Esophagus muscularis mucosa (tissue), 4 donors: ENCODE measurements around the gene TKT. TPM values are rescaled to one million over a fixed set of nuclear protein-coding genes. Genes with fewer than 3 reads are reported as not detected.

Experiments used
- DNase-seq: peaks from one replicate; pipeline ENCODE4 v3.0.0-alpha.2; 2017; ENCODE audit errors: extremely low spot score
- H3K27ac ChIP-seq, 4 donors: fragments of 200-600 bp; sonication (generic); replicated peaks in 1 of 4; 1 replicate in 3 of 4; 2 replicates in 1 of 4; pipeline ENCODE4 v1.5.1; 2016 to 2019; ENCODE audit warnings: mild to moderate bottlenecking in 1 of 4
- H3K27me3 ChIP-seq, 4 donors: fragments of 200-600 bp; sonication (generic); one replicate each; pipeline versions ENCODE4 v1.5.1 to v1.6.0; 2016 to 2019
- H3K36me3 ChIP-seq, 4 donors: fragments of 200-600 bp; sonication (generic); one replicate each; pipeline ENCODE4 v1.5.1; 2016 to 2019
- H3K4me1 ChIP-seq, 4 donors: fragments of 200-600 bp; sonication (generic); one replicate each; pipeline ENCODE4 v1.5.1; 2016 to 2019
- H3K4me3 ChIP-seq, 4 donors: fragments of 200-600 bp; sonication (generic); 1 replicate in 2 of 4; 2 replicates in 2 of 4; pipeline ENCODE4 v1.5.1; 2016 to 2019; ENCODE audit warnings: mild to moderate bottlenecking in 4 of 4, moderate library complexity in 1 of 4
- H3K9me3 ChIP-seq, 4 donors: fragments of 200-600 bp; sonication (generic); 1 replicate in 3 of 4; 2 replicates in 1 of 4; pipeline ENCODE4 v1.5.1; 2016 to 2019
- CTCF ChIP-seq, 3 experiments: fragments of 200-600 bp in 2 of 3; fragments of 450-650 bp in 1 of 3; sonication (generic) in 2 of 3; IDR thresholded peaks; one replicate each; pipeline ENCODE4 v1.5.1; 2017 to 2019; ENCODE audit warnings: antibody characterized with exemption in 3 of 3, mild to moderate bottlenecking in 2 of 3, moderate library complexity in 1 of 3
- EP300 ChIP-seq: sonication (generic); formaldehyde crosslinking; IDR thresholded peaks from one replicate; pipeline ENCODE4 v1.6.1; 2017; ENCODE audit warnings: antibody characterized with exemption
- POLR2A ChIP-seq: fragments of 450-650 bp; IDR thresholded peaks from one replicate; pipeline ENCODE4 v1.6.1; 2017; ENCODE audit warnings: antibody characterized with exemption, moderate library complexity, mild to moderate bottlenecking, low read depth
- POLR2AphosphoS5 ChIP-seq, 2 donors: sonication (generic); formaldehyde crosslinking; IDR thresholded peaks; one replicate each; pipeline ENCODE4 v1.6.1; 2017; ENCODE audit warnings: antibody characterized with exemption in 2 of 2
- WGBS: methylation state at CpG from one replicate; pipeline ENCODE4 v1.1.5; 2018; 5-methylcytosine and 5-hydroxymethylcytosine counted together
- intact Hi-C: fragments of 100-400 bp; cut with DNase I; formaldehyde crosslinking; loops from one replicate; pipeline ENCODE4 v1.15.1; 2023
- total RNA-seq, 4 donors: library from RNA; depleted of rRNA; stranded (reverse); fragments of >200 nt; gene quantifications; one replicate each; pipeline versions ENCODE4 v1.1.0 to v1.2.1, GENCODE V29; 2016

TKT gene
- total RNA-seq, 4 donors from 2014 or later: 295 to 524 (median 378) TPM

- no peaks in the 10 kb centered on the region for H3K36me3 ChIP-seq
- H3K4me3 ChIP-seq: no peak overlapping the region
- H3K9me3 ChIP-seq: no peaks in the 10 kb centered on the region
- TF ChIP-seq CTCF (IDR thresholded peaks at IDR 0.05) (no peak), POLR2A (no peak), EP300 (no peak), POLR2AphosphoS5 (IDR thresholded peaks at IDR 0.05) (no peak)
- H3K4me1 ChIP-seq: peaks cover 6 to 19% (median 16%) of the 10 kb centered on the region in 4 donors
- WGBS: 83% methylated on average over 4 of the region's 4 CpGs
- H3K27ac ChIP-seq: no peak overlapping the region
- intact Hi-C loops: no loop called here
- no peak for DNase-seq
- H3K27me3 ChIP-seq: no peaks in the 10 kb centered on the region
Observed at GRCh38 chr3:53263907-53264306, 8.1 kb upstream of the TKT start.

- no peaks in the 10 kb centered on the region for H3K36me3 ChIP-seq
- no peaks in the 10 kb centered on the region for H3K27me3 ChIP-seq
- no peak overlapping the region for H3K4me3 ChIP-seq
- intact Hi-C loops: no loop called here
- 87% methylated on average over 5 of the region's 5 CpGs for WGBS
- H3K27ac ChIP-seq: no peak overlapping the region
- no peaks in the 10 kb centered on the region for H3K9me3 ChIP-seq
- no peak for DNase-seq
- no peak for TF ChIP-seq CTCF (IDR thresholded peaks at IDR 0.05)
- TF ChIP-seq EP300: no peak
- TF ChIP-seq POLR2A: no peak
- no peak for TF ChIP-seq POLR2AphosphoS5 (IDR thresholded peaks at IDR 0.05)
- H3K4me1 ChIP-seq: peaks cover 4 to 14% (median 12%) of the 10 kb centered on the region in 4 donors
Observed at GRCh38 chr3:53261712-53262111, 5.9 kb upstream of the TKT start.

GRCh38 chr3:53260286-53260785 is 4.5 kb upstream of the TKT start:
- no peaks in the 10 kb centered on the region for H3K9me3 ChIP-seq
- no peaks in the 10 kb centered on the region for H3K36me3 ChIP-seq
- intact Hi-C loops: no loop called here
- H3K4me1 ChIP-seq: peaks cover 11 to 20% (median 18%) of the 10 kb centered on the region in 4 donors
- no peak for DNase-seq
- TF ChIP-seq EP300: no peak
- TF ChIP-seq CTCF (IDR thresholded peaks at IDR 0.05): no peak
- TF ChIP-seq POLR2AphosphoS5 (IDR thresholded peaks at IDR 0.05): no peak
- TF ChIP-seq POLR2A: no peak
- no peaks in the 10 kb centered on the region for H3K27me3 ChIP-seq
- WGBS: 78% methylated on average over 2 of the region's 4 CpGs
- no peak overlapping the region for H3K4me3 ChIP-seq
- no peak overlapping the region for H3K27ac ChIP-seq

- no peaks in the 10 kb centered on the region for H3K27me3 ChIP-seq
- H3K4me1 ChIP-seq: peaks cover 13 to 18% (median 16%) of the 10 kb centered on the region in 4 donors
- no peaks in the 10 kb centered on the region for H3K36me3 ChIP-seq
- no peak for DNase-seq
- 84% methylated on average over 6 of the region's 9 CpGs for WGBS
- intact Hi-C loops: loop anchor here (5.0 kb wide), 1 partner anchor 88 kb away; the partner anchor contains the start of gene DCP1A
- no peak overlapping the region for H3K27ac ChIP-seq
- H3K9me3 ChIP-seq: no peaks in the 10 kb centered on the region
- no peak overlapping the region for H3K4me3 ChIP-seq
- TF ChIP-seq POLR2A (no peak), EP300 (no peak), CTCF (IDR thresholded peaks at IDR 0.05) (no peak)
Observed at GRCh38 chr3:53259427-53260259, 3.8 kb upstream of the TKT start.
